ENCODE measurements around the gene COX7A2L. TPM values are rescaled to one million over a fixed set of nuclear protein-coding genes. Genes with fewer than 3 reads are reported as not detected.
A peak's percentile ranks its signal among the peaks of the same experiment; 100 is the strongest.
"Not testable (repeated sequence)": the region's sequence is repeated elsewhere in the genome, so short reads cannot be mapped to it uniquely, and the experiment has no call there.

The COX7A2L gene
- total RNA-seq, 1 donor from 2014 or later = 198 TPM

GRCh38 chr2:42368817-42369531, 8.0 kb upstream of the COX7A2L start:
- FAIRE-seq (no peak), DNase-seq (ENCODE audit: low spot score in 2 of 2) (no peak)

- no peak for FAIRE-seq
These were observed 6.8 kb upstream of the COX7A2L start for GRCh38 chr2:42367835-42368234.

GRCh38 chr2:42366411-42366810, 5.4 kb upstream of the COX7A2L start:
- FAIRE-seq = no peak
- no peak for DNase-seq (ENCODE audit: low spot score in 2 of 2)

More at GRCh38 chr2:42367835-42368234, 6.8 kb upstream of the COX7A2L start:
- no peak for DNase-seq (ENCODE audit: low spot score in 2 of 2)

- no peak for DNase-seq (ENCODE audit: low spot score in 2 of 2)
- FAIRE-seq = no peak
These were observed 3.6 kb upstream of the COX7A2L start for GRCh38 chr2:42364658-42365057.

GRCh38 chr2:42363413-42363812, 2.4 kb upstream of the COX7A2L start:
- DNase-seq (ENCODE audit: low spot score in 2 of 2) (no peak), FAIRE-seq (no peak)

GRCh38 chr2:42361728-42362283, 789 bp upstream of the COX7A2L start:
- no peak for DNase-seq (ENCODE audit: low spot score in 2 of 2)
- no peak for FAIRE-seq

GRCh38 chr2:42360493-42360889, 526 bp downstream of the COX7A2L start:
- FAIRE-seq (no peak), DNase-seq (ENCODE audit: low spot score in 2 of 2) (no peak)

- no peak for DNase-seq (ENCODE audit: low spot score in 2 of 2)
- FAIRE-seq = no peak
These were observed 993 bp downstream of the COX7A2L start for GRCh38 chr2:42359965-42360483.

- DNase-seq (ENCODE audit: low spot score in 2 of 2) (no peak), FAIRE-seq (no peak)
These were observed 1.6 kb downstream of the COX7A2L start for GRCh38 chr2:42359304-42359964.

- no peak for FAIRE-seq
- DNase-seq (ENCODE audit: low spot score in 2 of 2) = no peak
These were observed 7.1 kb downstream of the COX7A2L start for GRCh38 chr2:42353792-42354429.

GRCh38 chr2:42351864-42352263, 9.2 kb downstream of the COX7A2L start:
- DNase-seq (ENCODE audit: low spot score in 2 of 2) (no peak), FAIRE-seq (no peak)

GRCh38 chr2:42350434-42351063, 10.5 kb downstream of the COX7A2L start:
- FAIRE-seq = no peak
- no peak for DNase-seq (ENCODE audit: low spot score in 2 of 2)

GRCh38 chr2:42348113-42348805, 12.8 kb downstream of the COX7A2L start:
- no peak for FAIRE-seq
- DNase-seq (ENCODE audit: low spot score in 2 of 2) = no peak

GRCh38 chr2:42347518-42347917, 13.5 kb downstream of the COX7A2L start:
- not testable (repeated sequence) for FAIRE-seq

GRCh38 chr2:42346856-42347255, 14.2 kb downstream of the COX7A2L start:
- DNase-seq (ENCODE audit: low spot score in 2 of 2); FAIRE-seq: not testable (repeated sequence)

More at GRCh38 chr2:42347518-42347917, 13.5 kb downstream of the COX7A2L start:
- DNase-seq (ENCODE audit: low spot score in 2 of 2) = not testable (repeated sequence)

- FAIRE-seq (no peak), DNase-seq (ENCODE audit: low spot score in 2 of 2) (no peak)
These were observed 15.0 kb downstream of the COX7A2L start for GRCh38 chr2:42345986-42346385.

GRCh38 chr2:42342795-42343241, 18.2 kb downstream of the COX7A2L start:
- no peak for DNase-seq (ENCODE audit: low spot score in 2 of 2)
- FAIRE-seq = no peak

- DNase-seq (ENCODE audit: low spot score in 2 of 2) = peak in 1 of 2 donors; percentile 40
- FAIRE-seq = no peak
These were observed 18.8 kb downstream of the COX7A2L start for GRCh38 chr2:42342061-42342794.

All from frontal cortex (tissue), 4 donors.